Upper lobe of right lung (tissue), 1 donor: ENCODE measurements around the gene MED15. TPM values are rescaled to one million over a fixed set of nuclear protein-coding genes. Genes with fewer than 3 reads are reported as not detected.

ENCODE experiments used
- ATAC-seq: fragments of 200-7000 bp; cut with Tn5 transposase; one replicate; pipeline ENCODE4 v1.9.1; 2020; ENCODE audit warnings: mild to moderate bottlenecking, moderate library complexity
- DNase-seq: peaks from one replicate; pipeline ENCODE4 v3.0.0-alpha.2; 2020
- H3K27ac ChIP-seq: fragments of 200-600 bp; one replicate; pipeline ENCODE4 v1.8.0; 2022
- H3K27me3 ChIP-seq: fragments of 200-600 bp; one replicate; pipeline ENCODE4 v1.8.0; 2022; ENCODE audit warnings: mild to moderate bottlenecking
- H3K36me3 ChIP-seq: fragments of 200-600 bp; one replicate; pipeline ENCODE4 v1.8.0; 2022
- H3K4me1 ChIP-seq: fragments of 200-600 bp; one replicate; pipeline ENCODE4 v1.8.0; 2022
- H3K4me3 ChIP-seq: fragments of 200-600 bp; one replicate; pipeline ENCODE4 v1.8.0; 2022; ENCODE audit warnings: mild to moderate bottlenecking
- H3K9me3 ChIP-seq: fragments of 200-600 bp; one replicate; pipeline ENCODE4 v1.8.0; 2022
- intact Hi-C: fragments of 100-400 bp; cut with DNase I; formaldehyde crosslinking; loops from one replicate; pipeline ENCODE4 v1.11.0; 2022
- total RNA-seq: library from RNA; stranded (reverse); fragmentation: NEBNext Ultra II Directional; extraction: Animal tissue kit (Norgen Biotek cat#: 25700); gene quantifications from one replicate; pipeline ENCODE4 v1.2.1, GENCODE V29; 2021
- TF ChIP-seq, protein P1 (sequence below): fragments of 200-600 bp; IDR thresholded peaks from one replicate; pipeline ENCODE4 v1.8.0; 2022; ENCODE audit warnings: antibody characterized with exemption
- donor health status: DM: no; HTN: yes; CAD: no; lungs with severe emphysema.

Gene MED15
- total RNA-seq, 1 donor from 2014 or later, result 96.9 TPM

DNA sequence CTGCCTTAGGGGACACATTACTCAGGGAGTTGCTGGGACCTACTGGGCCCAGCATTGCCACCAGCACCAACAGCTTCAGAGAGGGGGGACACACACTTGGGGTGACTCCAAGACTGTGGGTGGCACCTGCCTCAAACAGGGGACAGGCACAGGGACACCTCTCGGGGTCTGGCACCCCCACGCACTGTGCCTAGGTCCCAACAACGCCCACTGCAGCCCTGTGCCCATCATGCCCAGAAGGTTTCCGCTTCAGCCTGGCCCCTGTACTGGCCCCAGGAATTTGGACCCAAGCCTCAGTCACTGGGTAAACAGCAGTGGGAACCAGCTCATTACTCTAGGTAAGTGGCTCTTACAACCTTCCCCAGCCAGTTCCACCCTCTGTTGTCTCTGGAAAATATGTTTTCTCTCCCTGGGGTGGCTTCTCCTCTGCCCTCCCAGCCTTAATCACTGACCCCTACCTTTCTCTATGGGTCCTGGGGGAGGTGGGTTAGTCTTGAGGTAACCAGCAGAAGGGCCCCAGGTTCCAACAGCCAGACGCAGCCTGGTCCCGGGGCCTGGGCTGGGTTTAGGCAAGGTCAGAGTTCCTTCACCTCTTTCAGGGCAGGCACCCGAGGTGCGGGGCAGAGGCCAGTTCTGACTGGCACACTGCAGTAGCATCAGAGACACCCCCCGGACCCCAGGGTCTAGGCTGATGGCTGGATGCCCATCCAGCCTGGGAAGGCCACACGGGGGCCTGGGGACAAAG lies 123.6 kb downstream of the MED15 start:
- no peak for DNase-seq
- no peak overlapping the region for H3K4me3 ChIP-seq
- H3K27me3 ChIP-seq, result no peaks in the 10 kb centered on the region
- no peaks in the 10 kb centered on the region for H3K9me3 ChIP-seq
- H3K27ac ChIP-seq, result no peak overlapping the region
- peak; percentile 64 for ATAC-seq
- no peaks in the 10 kb centered on the region for H3K36me3 ChIP-seq
- intact Hi-C loops, result no loop called here
- TF ChIP-seq, protein P1, sequence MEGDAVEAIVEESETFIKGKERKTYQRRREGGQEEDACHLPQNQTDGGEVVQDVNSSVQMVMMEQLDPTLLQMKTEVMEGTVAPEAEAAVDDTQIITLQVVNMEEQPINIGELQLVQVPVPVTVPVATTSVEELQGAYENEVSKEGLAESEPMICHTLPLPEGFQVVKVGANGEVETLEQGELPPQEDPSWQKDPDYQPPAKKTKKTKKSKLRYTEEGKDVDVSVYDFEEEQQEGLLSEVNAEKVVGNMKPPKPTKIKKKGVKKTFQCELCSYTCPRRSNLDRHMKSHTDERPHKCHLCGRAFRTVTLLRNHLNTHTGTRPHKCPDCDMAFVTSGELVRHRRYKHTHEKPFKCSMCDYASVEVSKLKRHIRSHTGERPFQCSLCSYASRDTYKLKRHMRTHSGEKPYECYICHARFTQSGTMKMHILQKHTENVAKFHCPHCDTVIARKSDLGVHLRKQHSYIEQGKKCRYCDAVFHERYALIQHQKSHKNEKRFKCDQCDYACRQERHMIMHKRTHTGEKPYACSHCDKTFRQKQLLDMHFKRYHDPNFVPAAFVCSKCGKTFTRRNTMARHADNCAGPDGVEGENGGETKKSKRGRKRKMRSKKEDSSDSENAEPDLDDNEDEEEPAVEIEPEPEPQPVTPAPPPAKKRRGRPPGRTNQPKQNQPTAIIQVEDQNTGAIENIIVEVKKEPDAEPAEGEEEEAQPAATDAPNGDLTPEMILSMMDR, result no peak
- no peaks in the 10 kb centered on the region for H3K4me1 ChIP-seq

- intact Hi-C loops, result no loop called here
- H3K36me3 ChIP-seq, result no peaks in the 10 kb centered on the region
- H3K27ac ChIP-seq, result no peak overlapping the region
- no peaks in the 10 kb centered on the region for H3K27me3 ChIP-seq
- ATAC-seq (no peak), DNase-seq (no peak)
- TF ChIP-seq, protein P1, result no peak
- no peak overlapping the region for H3K4me3 ChIP-seq
- no peaks in the 10 kb centered on the region for H3K9me3 ChIP-seq
- no peaks in the 10 kb centered on the region for H3K4me1 ChIP-seq
These were observed 124.7 kb downstream of the MED15 start for GRCh38 chr22:20632082-20632481.

GRCh38 chr22:20632518-20632917 lies 125.1 kb downstream of the MED15 start:
- DNase-seq, result no peak
- H3K27me3 ChIP-seq, result no peaks in the 10 kb centered on the region
- TF ChIP-seq, protein P1, result no peak
- no peaks in the 10 kb centered on the region for H3K4me1 ChIP-seq
- ATAC-seq, result no peak
- H3K27ac ChIP-seq, result no peak overlapping the region
- H3K9me3 ChIP-seq, result no peaks in the 10 kb centered on the region
- intact Hi-C loops, result no loop called here
- no peaks in the 10 kb centered on the region for H3K36me3 ChIP-seq
- H3K4me3 ChIP-seq, result no peak overlapping the region

- Histone ChIP-seq H3K27me3 (no peaks in the 10 kb centered on the region), H3K36me3 (no peaks in the 10 kb centered on the region), H3K4me1 (no peaks in the 10 kb centered on the region), H3K27ac (no peak overlapping the region), H3K4me3 (no peak overlapping the region), H3K9me3 (no peaks in the 10 kb centered on the region)
- ATAC-seq (no peak), DNase-seq (no peak)
- TF ChIP-seq, protein P1, result no peak
- intact Hi-C loops, result no loop called here
These were observed 127.3 kb downstream of the MED15 start for GRCh38 chr22:20634560-20635226.

GRCh38 chr22:20635227-20635591 lies 127.8 kb downstream of the MED15 start:
- intact Hi-C loops, result no loop called here
- DNase-seq (no peak), ATAC-seq (no peak)
- TF ChIP-seq, protein P1, result no peak
- Histone ChIP-seq H3K27me3 (no peaks in the 10 kb centered on the region), H3K27ac (no peak overlapping the region), H3K36me3 (no peaks in the 10 kb centered on the region), H3K4me1 (no peaks in the 10 kb centered on the region), H3K4me3 (no peak overlapping the region), H3K9me3 (no peaks in the 10 kb centered on the region)
